ENCODE data around the gene TPM2. TPM values are rescaled to one million over a fixed set of nuclear protein-coding genes. Genes with fewer than 3 reads are reported as not detected.

The TPM2 gene
- total and polyA plus RNA-seq, 7 donors: 6,047 to 16,334 (median 9,199) TPM

DNA sequence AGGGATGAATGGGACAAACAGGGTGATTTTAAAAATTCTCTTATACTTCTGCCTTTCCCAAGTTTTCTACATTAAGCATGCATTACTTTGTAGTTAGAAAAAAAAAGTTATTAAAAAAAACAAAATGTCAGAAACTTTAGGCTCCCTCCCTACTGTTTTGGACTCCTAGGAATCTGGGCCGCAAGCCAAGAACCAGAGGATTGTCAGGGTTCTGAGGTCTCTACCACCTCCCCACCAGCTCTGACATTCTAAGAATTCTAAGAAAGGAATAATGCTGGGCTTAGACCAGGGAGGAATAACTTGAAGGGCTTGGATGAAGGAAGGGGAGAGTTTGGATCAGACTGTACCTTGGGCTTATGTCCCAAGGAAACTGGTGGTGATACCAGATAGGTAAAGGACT is 23.7 kb downstream of the TPM2 start:
- no peak overlapping the region for H3K27ac ChIP-seq

DNA sequence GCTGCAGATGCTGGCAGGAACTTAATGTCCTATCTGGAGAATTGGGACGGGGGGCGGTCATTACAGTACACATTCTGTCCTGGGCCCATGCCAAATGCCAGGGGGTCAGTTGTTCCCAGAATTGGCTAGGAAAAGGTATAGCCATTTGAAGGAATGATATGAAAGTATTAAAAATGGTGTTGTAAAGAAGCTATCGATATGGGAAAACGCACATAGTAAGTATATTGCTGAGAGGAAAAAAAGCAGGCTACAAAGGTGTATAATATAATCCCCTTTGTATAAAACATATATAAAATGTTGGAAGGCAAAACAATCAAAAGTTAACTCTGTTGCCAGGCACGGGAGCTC is 24.3 kb downstream of the TPM2 start:
- 29 to 33% (median 31%) methylated on average over 5 of the region's 5 CpGs for WGBS, 3 donors
- TF ChIP-seq, protein P1, sequence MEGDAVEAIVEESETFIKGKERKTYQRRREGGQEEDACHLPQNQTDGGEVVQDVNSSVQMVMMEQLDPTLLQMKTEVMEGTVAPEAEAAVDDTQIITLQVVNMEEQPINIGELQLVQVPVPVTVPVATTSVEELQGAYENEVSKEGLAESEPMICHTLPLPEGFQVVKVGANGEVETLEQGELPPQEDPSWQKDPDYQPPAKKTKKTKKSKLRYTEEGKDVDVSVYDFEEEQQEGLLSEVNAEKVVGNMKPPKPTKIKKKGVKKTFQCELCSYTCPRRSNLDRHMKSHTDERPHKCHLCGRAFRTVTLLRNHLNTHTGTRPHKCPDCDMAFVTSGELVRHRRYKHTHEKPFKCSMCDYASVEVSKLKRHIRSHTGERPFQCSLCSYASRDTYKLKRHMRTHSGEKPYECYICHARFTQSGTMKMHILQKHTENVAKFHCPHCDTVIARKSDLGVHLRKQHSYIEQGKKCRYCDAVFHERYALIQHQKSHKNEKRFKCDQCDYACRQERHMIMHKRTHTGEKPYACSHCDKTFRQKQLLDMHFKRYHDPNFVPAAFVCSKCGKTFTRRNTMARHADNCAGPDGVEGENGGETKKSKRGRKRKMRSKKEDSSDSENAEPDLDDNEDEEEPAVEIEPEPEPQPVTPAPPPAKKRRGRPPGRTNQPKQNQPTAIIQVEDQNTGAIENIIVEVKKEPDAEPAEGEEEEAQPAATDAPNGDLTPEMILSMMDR (IDR thresholded peaks at IDR 0.05): no peak
- intact Hi-C loops (cut with DNase I): no loop called here
- Histone ChIP-seq H3K27ac (peak overlapping the region; percentile 61), H3K9me3 (no peaks in the 10 kb centered on the region), H3K4me1 (peaks cover 17% of the 10 kb centered on the region), H3K4me3 (peak overlapping the region; percentile 67), H3K36me3 (ENCODE audit: insufficient read depth in 1 of 2, low read depth in 1 of 2) (peaks cover 0 to 10% of the 10 kb centered on the region in 2 donors), H3K27me3 (ENCODE audit: insufficient read depth in 3 of 3, low read length in 2 of 3) (no peaks in the 10 kb centered on the region)
- ATAC-seq: no peak
- DNase-seq: no peak

More for the DNA sequence above, 23.7 kb downstream of the TPM2 start:
- H3K4me3 ChIP-seq: no peak overlapping the region
- H3K9me3 ChIP-seq: no peaks in the 10 kb centered on the region
- peaks cover 0 to 4% of the 10 kb centered on the region in 2 donors for H3K36me3 ChIP-seq (ENCODE audit: insufficient read depth in 1 of 2, low read depth in 1 of 2)
- H3K27me3 ChIP-seq (ENCODE audit: insufficient read depth in 3 of 3, low read length in 2 of 3): no peaks in the 10 kb centered on the region
- peaks cover 11% of the 10 kb centered on the region for H3K4me1 ChIP-seq
- 57 to 81% (median 76%) methylated on average over 1 of the region's 1 CpG for WGBS, 3 donors
- ATAC-seq (no peak), DNase-seq (no peak)
- TF ChIP-seq, protein P1 (IDR thresholded peaks at IDR 0.05): no peak
- intact Hi-C loops (cut with DNase I): no loop called here

DNA sequence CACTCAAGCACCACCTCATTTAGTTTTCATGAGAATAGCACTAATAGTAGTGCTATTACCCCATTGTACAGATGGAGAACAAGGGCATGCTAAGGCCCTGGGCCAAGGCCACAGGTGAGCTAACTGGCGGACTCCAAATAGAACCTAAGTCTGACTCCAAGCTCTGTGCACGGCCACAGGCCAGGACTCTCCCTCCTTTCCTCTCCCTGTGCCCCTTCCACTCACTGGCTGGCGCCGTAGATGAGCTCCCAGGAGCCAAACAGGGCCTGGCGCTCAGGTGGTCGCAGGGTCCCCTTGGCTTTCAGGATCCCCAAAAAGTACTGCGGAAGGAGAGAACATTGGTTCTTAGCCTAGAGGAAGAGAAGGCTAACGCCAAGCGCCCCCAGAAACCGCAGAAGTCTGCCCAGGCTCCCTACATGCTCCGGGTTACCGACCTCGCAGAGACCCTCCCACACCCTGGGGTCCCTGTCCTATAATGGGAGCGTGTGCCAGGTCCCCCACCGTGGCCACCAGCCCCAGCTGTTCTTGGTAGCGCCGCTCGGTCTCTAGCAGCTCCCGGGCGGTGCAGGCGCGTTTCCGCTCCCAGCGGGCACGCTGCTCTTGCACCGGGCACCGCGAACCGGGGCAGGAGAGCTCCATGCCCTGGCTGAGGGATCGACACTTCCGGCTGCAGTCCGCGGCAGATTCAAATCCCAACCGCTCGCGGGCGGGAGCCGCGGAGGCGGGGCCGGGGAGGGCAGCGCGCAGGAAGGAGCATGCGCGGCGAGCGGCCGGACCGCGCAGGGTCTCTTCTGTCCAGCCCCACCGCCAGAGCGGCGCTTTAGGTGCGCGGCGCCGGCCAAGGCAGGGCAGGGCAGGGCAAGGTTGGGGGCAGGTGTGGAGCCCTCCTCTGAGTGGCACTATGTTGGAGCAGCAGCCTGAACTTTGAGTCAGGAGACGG is 24.9 kb downstream of the TPM2 start, which contains the start of gene ARHGEF39:
Gene ARHGEF39, minus strand, starts transcription at position 665 of the 940 bp plus-strand sequence. Its CDS starts 26 bp downstream, at position 639.
- Histone ChIP-seq H3K4me3 (peak within 1 kb of the TSS; percentile 67), H3K27ac (peak within 1 kb of the TSS; percentile 61), H3K27me3 (ENCODE audit: insufficient read depth in 3 of 3, low read length in 2 of 3) (no peaks in the 10 kb centered on the region), H3K9me3 (no peaks in the 10 kb centered on the region), H3K4me1 (peaks cover 24% of the 10 kb centered on the region), H3K36me3 (ENCODE audit: insufficient read depth in 1 of 2, low read depth in 1 of 2) (peaks cover 0 to 16% of the 10 kb centered on the region in 2 donors)
- TF ChIP-seq, protein P1 (IDR thresholded peaks at IDR 0.05): no peak
- DNase-seq: peak; percentile 85 to 89
- ATAC-seq: peak; percentile 82 to 88 (median 86)
- intact Hi-C loops (cut with DNase I): loop anchor here (5.0 kb wide), 1 partner anchor 32 kb away; no protein-coding TSS in a partner anchor
- 3 to 8% (median 5%) methylated on average over 51 to 58 of the region's 58 CpGs for WGBS, 3 donors

DNA sequence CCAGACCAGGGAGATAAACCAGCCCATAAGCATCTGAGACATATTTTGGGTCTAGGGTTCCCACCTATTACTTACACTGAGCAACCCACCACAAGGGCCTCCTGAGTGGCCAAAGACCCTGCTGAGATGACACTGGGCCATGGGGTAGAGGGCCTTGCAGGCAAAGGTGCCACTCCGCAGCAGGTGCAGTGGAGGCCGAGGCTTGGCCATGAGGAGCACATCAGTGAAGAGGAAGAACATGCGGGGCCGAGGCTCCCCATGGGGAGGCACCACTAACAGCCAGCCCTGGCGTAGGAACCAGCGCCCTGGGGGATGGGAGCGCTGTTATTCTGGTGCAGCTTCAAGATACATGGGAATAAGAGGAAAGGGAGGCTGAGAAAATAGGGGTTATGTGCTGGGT is 27.3 kb downstream of the TPM2 start:
- WGBS, 3 donors: 89 to 91% (median 91%) methylated on average over 7 of the region's 7 CpGs
- H3K9me3 ChIP-seq: no peaks in the 10 kb centered on the region
- ATAC-seq (no peak), DNase-seq (no peak)
- peak overlapping the region; percentile 100 for H3K27ac ChIP-seq
- peaks cover 0 to 18% of the 10 kb centered on the region in 2 donors for H3K36me3 ChIP-seq (ENCODE audit: insufficient read depth in 1 of 2, low read depth in 1 of 2)
- TF ChIP-seq, protein P1 (IDR thresholded peaks at IDR 0.05): no peak
- H3K4me3 ChIP-seq: no peak overlapping the region
- intact Hi-C loops (cut with DNase I): loop anchor here (2.0 to 5.0 kb wide), 2 partner anchors 22 to 35 kb away; no protein-coding TSS in a partner anchor
- H3K27me3 ChIP-seq (ENCODE audit: insufficient read depth in 3 of 3, low read length in 2 of 3): no peaks in the 10 kb centered on the region
- peaks cover 34% of the 10 kb centered on the region for H3K4me1 ChIP-seq

All from psoas muscle (tissue), 8 donors.